ENCODE measurements around the gene FOXD2. TPM values are rescaled to one million over a fixed set of nuclear protein-coding genes. Genes with fewer than 3 reads are reported as not detected.

The FOXD2 gene
- under 1 TPM in 1 of 2 donors, not detected in 1; 0.04 TPM for total RNA-seq

- H3K4me3 ChIP-seq, result peak within 1 kb of the TSS; percentile 62 to 68
- H3K9me3 ChIP-seq, result no peaks in the 10 kb centered on the region
- peak; percentile 99 to 100 for TF ChIP-seq CTCF (IDR thresholded peaks at IDR 0.05)
- peak within 1 kb of the TSS; percentile 64 to 75 for H3K27ac ChIP-seq
- H3K4me1 ChIP-seq, result peaks cover 0 to 40% of the 10 kb centered on the region in 2 donors
- H3K36me3 ChIP-seq, result no peaks in the 10 kb centered on the region
- H3K27me3 ChIP-seq, result peaks cover 10 to 54% of the 10 kb centered on the region in 2 donors
- DNase-seq (ENCODE audit: low spot score), result peak; percentile 69
Measured at GRCh38 chr1:47437447-47438164, at the start of gene FOXD2. Gene FOXD2 (plus strand): TSS chr1:47438044. CDS start chr1:47438136, 92 bp downstream.

- peak; percentile 28 to 78 for TF ChIP-seq CTCF (IDR thresholded peaks at IDR 0.05)
- peak; percentile 66 for DNase-seq (ENCODE audit: low spot score)
- H3K27ac ChIP-seq, result no peak overlapping the region
- H3K27me3 ChIP-seq, result no peaks in the 10 kb centered on the region
- no peak overlapping the region for H3K4me3 ChIP-seq
- H3K4me1 ChIP-seq, result no peaks in the 10 kb centered on the region
- no peaks in the 10 kb centered on the region for H3K36me3 ChIP-seq
- H3K9me3 ChIP-seq, result no peaks in the 10 kb centered on the region
Measured at GRCh38 chr1:47388891-47389238, 49.0 kb upstream of the FOXD2 start.

- TF ChIP-seq CTCF (IDR thresholded peaks at IDR 0.05), result no peak
- Histone ChIP-seq H3K4me1 (no peaks in the 10 kb centered on the region), H3K27ac (no peak overlapping the region), H3K27me3 (no peaks in the 10 kb centered on the region), H3K4me3 (no peak overlapping the region), H3K9me3 (no peaks in the 10 kb centered on the region), H3K36me3 (no peaks in the 10 kb centered on the region)
- peak; percentile 36 for DNase-seq (ENCODE audit: low spot score)
Measured at GRCh38 chr1:47389731-47390130, 48.1 kb upstream of the FOXD2 start.

GRCh38 chr1:47390843-47391242, 47.0 kb upstream of the FOXD2 start:
- Histone ChIP-seq H3K27me3 (no peaks in the 10 kb centered on the region), H3K4me3 (no peak overlapping the region), H3K27ac (no peak overlapping the region), H3K36me3 (no peaks in the 10 kb centered on the region), H3K4me1 (no peaks in the 10 kb centered on the region), H3K9me3 (no peaks in the 10 kb centered on the region)
- no peak for TF ChIP-seq CTCF (IDR thresholded peaks at IDR 0.05)
- no peak for DNase-seq (ENCODE audit: low spot score)

GRCh38 chr1:47393141-47393540, 44.7 kb upstream of the FOXD2 start:
- Histone ChIP-seq H3K27ac (no peak overlapping the region), H3K36me3 (no peaks in the 10 kb centered on the region), H3K4me1 (no peaks in the 10 kb centered on the region), H3K27me3 (no peaks in the 10 kb centered on the region), H3K4me3 (no peak overlapping the region), H3K9me3 (no peaks in the 10 kb centered on the region)
- DNase-seq (ENCODE audit: low spot score), result peak; percentile 9
- no peak for TF ChIP-seq CTCF (IDR thresholded peaks at IDR 0.05)

- H3K27ac ChIP-seq, result no peak overlapping the region
- no peak for TF ChIP-seq CTCF (IDR thresholded peaks at IDR 0.05)
- no peaks in the 10 kb centered on the region for H3K9me3 ChIP-seq
- H3K27me3 ChIP-seq, result no peaks in the 10 kb centered on the region
- peak; percentile 2 for DNase-seq (ENCODE audit: low spot score)
- H3K4me3 ChIP-seq, result no peak overlapping the region
- H3K4me1 ChIP-seq, result no peaks in the 10 kb centered on the region
- no peaks in the 10 kb centered on the region for H3K36me3 ChIP-seq
Measured at GRCh38 chr1:47395433-47395832, 42.4 kb upstream of the FOXD2 start.

All from right atrium auricular region (tissue), 2 donors.